ENCODE results near the gene CLCN1. TPM values are rescaled to one million over a fixed set of nuclear protein-coding genes. Genes with fewer than 3 reads are reported as not detected.

CLCN1 gene
- total RNA-seq (2022; extraction: Qiagen RNA extraction; ENCODE audit: low read depth) = 0.03 to 0.07 TPM (median 0.06 TPM) in 3 of 5 replicates, not detected in the others

GRCh38 chr7:143315776-143316175, at the start of gene CLCN1:
Gene CLCN1, plus strand, starts transcription at chr7:143316111. Its CDS starts 102 bp downstream, at chr7:143316213.

GRCh38 chr7:143284591-143285469, 31.1 kb upstream of the CLCN1 start, which contains the start of gene TMEM139:
Gene TMEM139, plus strand, starts transcription at chr7:143284958. Its CDS starts 1,000 bp downstream, at chr7:143285958.

GRCh38 chr7:143287935-143288826, 27.7 kb upstream of the CLCN1 start, which contains the start of gene CASP2:
Gene CASP2, plus strand, starts transcription at chr7:143288351. Its CDS starts 105 bp downstream, at chr7:143288456.

GRCh38 chr7:143362131-143363015, 46.5 kb downstream of the CLCN1 start, which contains the start of gene FAM131B:
Gene FAM131B, minus strand, starts transcription at chr7:143362713. Its CDS starts 110 bp downstream, at chr7:143362603.

GRCh38 chr7:143380646-143381426, 64.9 kb downstream of the CLCN1 start, which contains the start of gene ZYX:
Gene ZYX, plus strand, starts transcription at chr7:143381345. Its CDS starts 227 bp downstream, at chr7:143381572.

Other genes starting within 250 kb of the CLCN1 start
- not detected in 5 replicates for gene PIP, start 184.0 kb upstream of the CLCN1 start, total RNA-seq (2022; extraction: Qiagen RNA extraction; ENCODE audit: low read depth)
- not detected in 5 replicates for gene TAS2R39, start 132.7 kb upstream of the CLCN1 start, total RNA-seq (2022; extraction: Qiagen RNA extraction; ENCODE audit: low read depth)
- gene TAS2R40, start 94.1 kb upstream of the CLCN1 start, total RNA-seq (2022; extraction: Qiagen RNA extraction; ENCODE audit: low read depth) = not detected in 5 replicates
- gene GSTK1, start 52.7 kb upstream of the CLCN1 start, total RNA-seq (2022; extraction: Qiagen RNA extraction; ENCODE audit: low read depth) = 110 to 116 TPM (median 115 TPM) in 5 replicates
- gene TMEM139, start 31.2 kb upstream of the CLCN1 start, total RNA-seq (2022; extraction: Qiagen RNA extraction; ENCODE audit: low read depth) = 0.57 to 1.8 TPM (median 0.81 TPM) in 5 replicates
- 20.6 to 30.8 TPM (median 21.1 TPM) in 5 replicates for gene CASP2, start 27.8 kb upstream of the CLCN1 start, total RNA-seq (2022; extraction: Qiagen RNA extraction; ENCODE audit: low read depth)
- gene FAM131B, start 46.6 kb downstream of the CLCN1 start, total RNA-seq (2022; extraction: Qiagen RNA extraction; ENCODE audit: low read depth) = 0.36 to 0.72 TPM (median 0.58 TPM) in 5 replicates
- 164 to 197 TPM (median 174 TPM) in 5 replicates for gene ZYX, start 65.2 kb downstream of the CLCN1 start, total RNA-seq (2022; extraction: Qiagen RNA extraction; ENCODE audit: low read depth)
- 0.27 TPM in 1 of 5 replicates, not detected in the others for gene EPHA1, start 92.7 kb downstream of the CLCN1 start, total RNA-seq (2022; extraction: Qiagen RNA extraction; ENCODE audit: low read depth)
- gene TAS2R60, start 127.3 kb downstream of the CLCN1 start, total RNA-seq (2022; extraction: Qiagen RNA extraction; ENCODE audit: low read depth) = not detected in 5 replicates
- not detected in 5 replicates for gene TAS2R41, start 161.8 kb downstream of the CLCN1 start, total RNA-seq (2022; extraction: Qiagen RNA extraction; ENCODE audit: low read depth)